ENCODE measurements around the gene SLC16A4.

- TF ChIP-seq CTCF (IDR thresholded peaks at IDR 0.05; ENCODE audit: borderline replicate concordance, extremely low read depth, low read length, poor library complexity, severe bottlenecking) (peak; percentile 33), EZH2 (IDR thresholded peaks at IDR 0.05; ENCODE audit: borderline replicate concordance, low read depth, low read length, severe bottlenecking) (no peak)
Observed at GRCh38 chr1:110339407-110340206, 51.2 kb downstream of the SLC16A4 start.
